GM10248 (cell line): ENCODE data around the gene WDR87.
A peak's percentile ranks its signal among the peaks of the same experiment; 100 is the strongest.
"Not testable (repeated sequence)": the region's sequence is repeated elsewhere in the genome, so short reads cannot be mapped to it uniquely, and the experiment has no call there.

Experiments used
- CTCF ChIA-PET: fragments of 300-600 bp; sonication (Branson Sonifier 250); formaldehyde crosslinking; extraction: SDS; loops from one replicate; lab custom pipeline; 2021; ENCODE audit warnings: antibody characterized with exemption; lab: Yijun Ruan, JAX
- POLR2A ChIA-PET: fragments of 350-650 bp; sonication (Branson Sonifier 250); formaldehyde crosslinking; extraction: SDS; loops from one replicate; lab custom pipeline; 2020; ENCODE audit warnings: antibody characterized with exemption; lab: Yijun Ruan, JAX
- DNase-seq: peaks from one replicate; pipeline ENCODE4 v3.0.0; 2012; ENCODE audit errors: extremely low spot score
- TF ChIP-seq, protein P1 (sequence below): IDR thresholded peaks from 2 replicates; pipeline ENCODE4 v1.5.1; 2012; ENCODE audit warnings: mild to moderate bottlenecking, low read depth; ENCODE audit errors: extremely low read depth, missing control alignments, control extremely low read depth

The WDR87 gene

GRCh38 chr19:37926711-37927110, 20.3 kb upstream of the WDR87 start:
- no peak for DNase-seq
- CTCF ChIA-PET, result interaction anchor here (1.2 to 2.7 kb wide), 2 partner anchors 9 to 24 kb away, joined by 4 to 12 read pairs; no protein-coding TSS in a partner anchor
- TF ChIP-seq, protein P1, sequence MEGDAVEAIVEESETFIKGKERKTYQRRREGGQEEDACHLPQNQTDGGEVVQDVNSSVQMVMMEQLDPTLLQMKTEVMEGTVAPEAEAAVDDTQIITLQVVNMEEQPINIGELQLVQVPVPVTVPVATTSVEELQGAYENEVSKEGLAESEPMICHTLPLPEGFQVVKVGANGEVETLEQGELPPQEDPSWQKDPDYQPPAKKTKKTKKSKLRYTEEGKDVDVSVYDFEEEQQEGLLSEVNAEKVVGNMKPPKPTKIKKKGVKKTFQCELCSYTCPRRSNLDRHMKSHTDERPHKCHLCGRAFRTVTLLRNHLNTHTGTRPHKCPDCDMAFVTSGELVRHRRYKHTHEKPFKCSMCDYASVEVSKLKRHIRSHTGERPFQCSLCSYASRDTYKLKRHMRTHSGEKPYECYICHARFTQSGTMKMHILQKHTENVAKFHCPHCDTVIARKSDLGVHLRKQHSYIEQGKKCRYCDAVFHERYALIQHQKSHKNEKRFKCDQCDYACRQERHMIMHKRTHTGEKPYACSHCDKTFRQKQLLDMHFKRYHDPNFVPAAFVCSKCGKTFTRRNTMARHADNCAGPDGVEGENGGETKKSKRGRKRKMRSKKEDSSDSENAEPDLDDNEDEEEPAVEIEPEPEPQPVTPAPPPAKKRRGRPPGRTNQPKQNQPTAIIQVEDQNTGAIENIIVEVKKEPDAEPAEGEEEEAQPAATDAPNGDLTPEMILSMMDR, result no peak
- POLR2A ChIA-PET, result no interaction called here

DNA sequence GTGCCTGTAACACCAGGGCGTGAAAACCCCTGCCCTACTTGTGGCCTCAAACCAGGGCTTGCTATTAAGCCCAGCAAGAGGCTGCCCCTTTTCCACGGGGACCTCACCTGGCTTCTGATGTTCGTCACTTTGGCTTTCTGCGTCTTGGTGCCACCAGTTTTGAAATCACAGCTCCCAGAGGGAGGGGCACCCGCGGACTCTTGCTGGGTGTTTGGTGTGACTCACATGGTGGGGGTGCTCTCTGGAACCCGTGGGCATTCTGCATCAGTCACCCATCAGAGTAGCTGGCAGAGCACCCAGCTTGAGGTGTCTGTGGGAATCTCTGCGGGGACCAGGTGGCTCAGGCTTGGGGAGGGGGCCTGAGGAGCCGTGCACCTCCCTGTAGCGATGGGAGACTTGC, 19.9 kb upstream of the WDR87 start:
- TF ChIP-seq, protein P1, result no peak
- DNase-seq, result no peak
- CTCF ChIA-PET, result interaction anchor here (1.2 kb wide), 1 partner anchor 9 kb away, joined by 4 read pairs; no protein-coding TSS in a partner anchor
- POLR2A ChIA-PET, result no interaction called here

- no peak for DNase-seq
- TF ChIP-seq, protein P1, result no peak
- CTCF ChIA-PET, result no interaction called here
- POLR2A ChIA-PET, result no interaction called here
Measured at GRCh38 chr19:37925212-37925611, 18.8 kb upstream of the WDR87 start.

GRCh38 chr19:37924573-37924972, 18.2 kb upstream of the WDR87 start:
- CTCF ChIA-PET, result interaction anchor here (0.9 to 4.3 kb wide), 4 partner anchors 7 to 156 kb away, joined by 3 to 30 read pairs (median 6); partner anchors contain the start of gene SIPA1L3
- POLR2A ChIA-PET, DNase-seq: not testable (repeated sequence)

- DNase-seq, result no peak
- TF ChIP-seq, protein P1, result no peak
- ChIA-PET CTCF (interaction anchor here (3.4 to 4.3 kb wide), 3 partner anchors 10 to 18 kb away, joined by 9 to 30 read pairs (median 13); no protein-coding TSS in a partner anchor), POLR2A (interaction anchor here (0.6 to 0.7 kb wide), 2 partner anchors 24 to 121 kb away, joined by 3 read pairs; no protein-coding TSS in a partner anchor)
Measured at GRCh38 chr19:37920591-37921450, 14.4 kb upstream of the WDR87 start.

- TF ChIP-seq, protein P1, result no peak
- ChIA-PET POLR2A (no interaction called here), CTCF (interaction anchor here (2.8 kb wide), 1 partner anchor 13 kb away, joined by 7 read pairs; no protein-coding TSS in a partner anchor)
- DNase-seq, result peak; percentile 62
Measured at GRCh38 chr19:37914908-37915307, 8.5 kb upstream of the WDR87 start.
